Coronary artery (tissue), 2 donors: ENCODE measurements around the gene P2RY6.

ENCODE experiments used
- DNase-seq: peaks from one replicate; pipeline ENCODE4 v3.0.0-alpha.2; 2017; ENCODE audit warnings: low spot score
- H3K27ac ChIP-seq, 2 donors: fragments of 200-600 bp; sonication (generic); one replicate each; pipeline ENCODE4 v1.5.1; 2016 to 2019
- H3K4me3 ChIP-seq: fragments of 200-600 bp; sonication (generic); 2 replicates; pipeline ENCODE4 v1.5.1; 2016; ENCODE audit warnings: mild to moderate bottlenecking, moderate library complexity
- TF ChIP-seq, protein P1 (sequence below): fragments of 200-600 bp; sonication (generic); IDR thresholded peaks from one replicate; pipeline ENCODE4 v1.5.1; 2019; ENCODE audit warnings: antibody characterized with exemption

The P2RY6 gene

DNA sequence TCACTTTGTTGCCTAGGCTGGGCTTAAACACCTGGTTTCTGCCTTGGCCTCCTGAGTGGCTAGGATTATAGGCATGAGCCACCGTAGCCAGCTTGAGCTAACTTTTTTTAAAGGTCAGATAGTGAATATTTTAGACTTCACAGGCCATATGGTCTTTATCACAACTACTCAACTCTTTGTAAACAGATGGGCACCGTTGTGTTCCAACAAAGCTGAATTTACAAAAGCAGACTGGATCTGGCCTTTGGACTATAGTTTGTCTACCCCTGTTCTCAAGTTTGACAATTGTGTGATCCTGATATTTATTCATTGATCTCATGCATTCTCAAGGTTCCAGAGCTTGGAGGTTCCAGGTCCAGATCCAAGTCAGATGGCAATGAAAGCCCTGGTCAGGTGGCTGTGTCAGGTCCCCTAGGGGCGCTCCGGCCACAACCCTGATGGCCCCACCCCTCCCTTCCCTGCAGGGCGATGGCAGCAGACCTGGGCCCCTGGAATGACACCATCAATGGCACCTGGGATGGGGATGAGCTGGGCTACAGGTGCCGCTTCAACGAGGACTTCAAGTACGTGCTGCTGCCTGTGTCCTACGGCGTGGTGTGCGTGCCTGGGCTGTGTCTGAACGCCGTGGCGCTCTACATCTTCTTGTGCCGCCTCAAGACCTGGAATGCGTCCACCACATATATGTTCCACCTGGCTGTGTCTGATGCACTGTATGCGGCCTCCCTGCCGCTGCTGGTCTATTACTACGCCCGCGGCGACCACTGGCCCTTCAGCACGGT lies 38.3 kb upstream of the P2RY6 start:
- DNase-seq, result peak; percentile 46
- Histone ChIP-seq H3K4me3 (no peak overlapping the region), H3K27ac (no peak overlapping the region)
- TF ChIP-seq, protein P1, sequence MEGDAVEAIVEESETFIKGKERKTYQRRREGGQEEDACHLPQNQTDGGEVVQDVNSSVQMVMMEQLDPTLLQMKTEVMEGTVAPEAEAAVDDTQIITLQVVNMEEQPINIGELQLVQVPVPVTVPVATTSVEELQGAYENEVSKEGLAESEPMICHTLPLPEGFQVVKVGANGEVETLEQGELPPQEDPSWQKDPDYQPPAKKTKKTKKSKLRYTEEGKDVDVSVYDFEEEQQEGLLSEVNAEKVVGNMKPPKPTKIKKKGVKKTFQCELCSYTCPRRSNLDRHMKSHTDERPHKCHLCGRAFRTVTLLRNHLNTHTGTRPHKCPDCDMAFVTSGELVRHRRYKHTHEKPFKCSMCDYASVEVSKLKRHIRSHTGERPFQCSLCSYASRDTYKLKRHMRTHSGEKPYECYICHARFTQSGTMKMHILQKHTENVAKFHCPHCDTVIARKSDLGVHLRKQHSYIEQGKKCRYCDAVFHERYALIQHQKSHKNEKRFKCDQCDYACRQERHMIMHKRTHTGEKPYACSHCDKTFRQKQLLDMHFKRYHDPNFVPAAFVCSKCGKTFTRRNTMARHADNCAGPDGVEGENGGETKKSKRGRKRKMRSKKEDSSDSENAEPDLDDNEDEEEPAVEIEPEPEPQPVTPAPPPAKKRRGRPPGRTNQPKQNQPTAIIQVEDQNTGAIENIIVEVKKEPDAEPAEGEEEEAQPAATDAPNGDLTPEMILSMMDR, result no peak

DNA sequence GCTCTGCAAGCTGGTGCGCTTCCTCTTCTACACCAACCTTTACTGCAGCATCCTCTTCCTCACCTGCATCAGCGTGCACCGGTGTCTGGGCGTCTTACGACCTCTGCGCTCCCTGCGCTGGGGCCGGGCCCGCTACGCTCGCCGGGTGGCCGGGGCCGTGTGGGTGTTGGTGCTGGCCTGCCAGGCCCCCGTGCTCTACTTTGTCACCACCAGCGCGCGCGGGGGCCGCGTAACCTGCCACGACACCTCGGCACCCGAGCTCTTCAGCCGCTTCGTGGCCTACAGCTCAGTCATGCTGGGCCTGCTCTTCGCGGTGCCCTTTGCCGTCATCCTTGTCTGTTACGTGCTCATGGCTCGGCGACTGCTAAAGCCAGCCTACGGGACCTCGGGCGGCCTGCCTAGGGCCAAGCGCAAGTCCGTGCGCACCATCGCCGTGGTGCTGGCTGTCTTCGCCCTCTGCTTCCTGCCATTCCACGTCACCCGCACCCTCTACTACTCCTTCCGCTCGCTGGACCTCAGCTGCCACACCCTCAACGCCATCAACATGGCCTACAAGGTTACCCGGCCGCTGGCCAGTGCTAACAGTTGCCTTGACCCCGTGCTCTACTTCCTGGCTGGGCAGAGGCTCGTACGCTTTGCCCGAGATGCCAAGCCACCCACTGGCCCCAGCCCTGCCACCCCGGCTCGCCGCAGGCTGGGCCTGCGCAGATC lies 37.5 kb upstream of the P2RY6 start:
- TF ChIP-seq, protein P1, result no peak
- no peak overlapping the region for H3K4me3 ChIP-seq
- no peak for DNase-seq
- no peak overlapping the region for H3K27ac ChIP-seq

DNA sequence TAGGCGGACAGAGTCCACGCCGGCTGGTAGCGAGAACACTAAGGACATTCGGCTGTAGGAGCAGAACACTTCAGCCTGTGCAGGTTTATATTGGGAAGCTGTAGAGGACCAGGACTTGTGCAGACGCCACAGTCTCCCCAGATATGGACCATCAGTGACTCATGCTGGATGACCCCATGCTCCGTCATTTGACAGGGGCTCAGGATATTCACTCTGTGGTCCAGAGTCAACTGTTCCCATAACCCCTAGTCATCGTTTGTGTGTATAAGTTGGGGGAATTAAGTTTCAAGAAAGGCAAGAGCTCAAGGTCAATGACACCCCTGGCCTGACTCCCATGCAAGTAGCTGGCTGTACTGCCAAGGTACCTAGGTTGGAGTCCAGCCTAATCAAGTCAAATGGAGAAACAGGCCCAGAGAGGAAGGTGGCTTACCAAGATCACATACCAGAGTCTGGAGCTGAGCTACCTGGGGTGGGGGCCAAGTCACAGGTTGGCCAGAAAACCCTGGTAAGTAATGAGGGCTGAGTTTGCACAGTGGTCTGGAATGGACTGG lies 36.8 kb upstream of the P2RY6 start:
- no peak overlapping the region for H3K27ac ChIP-seq
- no peak overlapping the region for H3K4me3 ChIP-seq
- TF ChIP-seq, protein P1, result no peak
- no peak for DNase-seq

DNA sequence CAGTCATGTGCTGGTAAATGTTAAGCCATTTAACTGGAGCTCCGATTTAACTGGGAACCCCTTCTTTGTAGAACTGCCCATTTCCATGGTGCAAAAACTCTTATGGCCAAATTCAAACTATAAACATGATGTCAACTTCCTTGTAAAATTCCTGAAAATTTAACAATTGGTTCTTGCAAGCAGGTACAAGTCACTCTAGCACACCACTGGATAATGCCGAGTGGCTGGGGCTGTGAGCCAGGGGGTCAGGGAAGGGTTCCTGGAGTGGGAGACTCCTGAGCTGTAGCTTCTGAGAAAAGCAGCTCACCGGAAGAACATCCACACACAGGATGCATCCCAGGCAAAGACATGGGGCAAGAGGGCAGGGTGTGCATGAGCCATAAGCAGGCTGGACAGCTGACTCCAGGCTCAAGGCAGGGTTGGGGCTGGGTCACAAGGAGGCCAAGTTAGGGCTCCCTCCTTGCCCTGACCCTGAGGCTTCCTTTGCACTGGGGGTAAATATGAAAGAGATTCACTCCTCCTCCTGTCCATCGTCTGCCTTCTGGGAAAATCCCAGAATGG lies 35.9 kb upstream of the P2RY6 start:
- Histone ChIP-seq H3K27ac (peak overlapping the region in 1 of 2 donors; percentile 16), H3K4me3 (no peak overlapping the region)
- no peak for DNase-seq
- TF ChIP-seq, protein P1, result no peak

DNA sequence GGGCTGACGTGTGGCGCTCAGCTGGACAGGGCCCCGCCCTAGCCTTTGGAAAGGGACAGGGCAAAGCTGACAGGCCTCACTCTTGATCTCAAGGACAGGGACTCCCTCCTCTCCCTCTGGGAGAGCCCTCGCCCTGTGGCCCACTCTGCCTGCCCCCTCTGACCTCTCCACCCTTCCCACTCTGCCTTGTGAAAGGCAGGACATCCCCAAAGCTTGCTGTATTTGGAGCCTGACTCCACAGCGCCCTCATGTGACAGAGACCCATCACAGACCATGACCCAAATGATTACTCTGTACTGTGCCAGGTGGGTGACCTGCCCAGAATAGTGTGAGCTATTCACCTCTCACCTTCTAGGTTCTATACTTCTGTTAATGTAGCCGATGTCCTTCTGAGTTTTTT lies 35.3 kb upstream of the P2RY6 start:
- peak overlapping the region in 1 of 2 donors; percentile 16 for H3K27ac ChIP-seq
- H3K4me3 ChIP-seq, result no peak overlapping the region
- TF ChIP-seq, protein P1, result peak; percentile 27
- DNase-seq, result no peak

DNA sequence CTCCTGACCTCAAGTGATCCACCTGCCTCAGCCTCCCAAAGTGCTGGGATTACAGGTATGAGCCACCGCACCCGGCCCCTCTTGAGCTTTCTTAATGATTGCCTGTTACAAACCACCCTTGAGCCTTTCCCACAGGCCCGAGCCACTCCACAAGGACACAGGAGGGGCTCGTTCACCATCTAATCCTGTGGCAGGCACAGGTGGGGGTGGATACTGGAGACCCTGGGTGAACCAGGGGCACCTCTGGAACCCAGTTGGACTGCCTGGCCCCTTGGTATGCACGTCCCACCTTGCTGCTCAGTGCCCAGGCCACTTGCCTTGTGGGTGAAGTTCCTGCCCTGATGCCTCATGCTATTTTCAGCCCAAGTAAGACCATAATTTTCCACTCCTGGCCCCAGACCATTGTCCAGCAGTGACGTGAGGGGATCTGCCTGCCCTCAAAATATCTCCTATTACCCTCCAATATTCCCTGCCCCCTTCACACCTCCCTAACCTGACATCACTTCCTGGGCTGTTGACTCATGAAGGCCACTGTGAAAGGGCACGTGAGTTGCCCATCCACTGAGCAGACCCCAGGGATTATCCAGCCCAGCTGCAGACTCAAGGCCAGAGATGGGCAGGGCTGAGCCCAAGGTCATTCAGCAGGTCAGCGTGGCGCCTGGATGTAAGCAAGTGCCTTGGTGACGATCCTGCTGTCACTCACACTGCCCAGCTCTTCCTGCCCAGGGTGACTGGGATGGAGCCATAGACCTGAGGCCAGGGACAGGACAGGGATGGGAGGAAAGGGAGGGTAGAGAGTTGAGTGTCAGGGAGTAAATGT lies 34.5 kb upstream of the P2RY6 start:
- H3K4me3 ChIP-seq, result no peak overlapping the region
- TF ChIP-seq, protein P1, result no peak
- H3K27ac ChIP-seq, result peak overlapping the region in 1 of 2 donors; percentile 52
- DNase-seq, result no peak
